Glutamatergic neuron (in vitro differentiated cells): ENCODE measurements around the gene CLEC19A. TPM values are rescaled to one million over a fixed set of nuclear protein-coding genes. Genes with fewer than 3 reads are reported as not detected.

ENCODE experiments used
- DNase-seq: peaks from one replicate; pipeline ENCODE4 v3.0.0; 2022
- H3K27ac Mint-ChIP-seq: one replicate; pipeline ENCODE4 v1.8.0; 2020; ENCODE audit warnings: mild to moderate bottlenecking, mixed read lengths, inconsistent platforms; ENCODE audit not compliant: unreplicated experiment
- H3K27me3 Mint-ChIP-seq: one replicate; pipeline ENCODE4 v1.8.0; 2020; ENCODE audit warnings: mild to moderate bottlenecking, moderate library complexity, mixed read lengths, inconsistent platforms; ENCODE audit not compliant: unreplicated experiment
- H3K36me3 Mint-ChIP-seq: one replicate; pipeline ENCODE4 v1.8.0; 2020; ENCODE audit warnings: mild to moderate bottlenecking, mixed read lengths, inconsistent platforms; ENCODE audit not compliant: unreplicated experiment
- H3K4me1 Mint-ChIP-seq: one replicate; pipeline ENCODE4 v1.8.0; 2020; ENCODE audit warnings: mild to moderate bottlenecking, low read depth, mixed read lengths, inconsistent platforms; ENCODE audit not compliant: unreplicated experiment
- H3K4me3 Mint-ChIP-seq: one replicate; pipeline ENCODE4 v1.8.0; 2020; ENCODE audit warnings: mild to moderate bottlenecking, mixed read lengths, inconsistent platforms; ENCODE audit not compliant: unreplicated experiment
- H3K9me3 Mint-ChIP-seq: one replicate; pipeline ENCODE4 v1.8.0; 2020; ENCODE audit warnings: mild to moderate bottlenecking, moderate library complexity, mixed read lengths, inconsistent platforms; ENCODE audit not compliant: unreplicated experiment
- CTCF ChIP-seq: fragments of 200-600 bp; sonication (generic); IDR thresholded peaks from one replicate; pipeline ENCODE4 v1.5.0; 2021; ENCODE audit not compliant: partially characterized antibody, unreplicated experiment
- total RNA-seq: library from RNA; stranded (reverse); fragmentation: NEBNext Ultra II Directional; extraction: Animal tissue kit (Norgen Biotek cat#: 25700); gene quantifications from one replicate; pipeline ENCODE4 v1.2.1, GENCODE V29; 2021; ENCODE audit not compliant: unreplicated experiment

CLEC19A gene
- total RNA-seq, 1 donor from 2014 or later: not detected

DNA sequence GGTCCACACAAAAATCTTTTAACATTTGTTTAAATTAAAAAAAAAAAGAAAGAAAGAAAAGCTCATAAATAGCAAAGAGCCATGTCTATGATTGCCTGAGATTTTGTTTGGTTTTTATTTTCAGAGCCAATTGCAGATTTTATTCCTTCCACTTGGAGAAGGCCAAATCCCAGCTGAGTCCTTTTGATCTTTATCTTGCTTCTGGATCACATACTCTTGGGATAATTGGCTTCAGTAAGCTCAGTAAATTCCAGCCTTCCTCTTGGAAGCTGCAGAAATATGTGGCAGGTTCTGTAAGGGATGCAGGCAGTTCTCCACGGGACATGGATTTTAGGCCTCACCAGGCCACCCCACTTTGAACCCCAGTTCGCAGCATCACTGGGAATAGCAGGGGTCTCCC lies 68.8 kb downstream of the CLEC19A start:
- H3K4me3 Mint-ChIP-seq: no peak overlapping the region
- H3K36me3 Mint-ChIP-seq: no peaks in the 10 kb centered on the region
- no peak for DNase-seq
- no peaks in the 10 kb centered on the region for H3K27me3 Mint-ChIP-seq
- no peak overlapping the region for H3K27ac Mint-ChIP-seq
- H3K9me3 Mint-ChIP-seq: no peaks in the 10 kb centered on the region
- H3K4me1 Mint-ChIP-seq: peaks cover 1% of the 10 kb centered on the region
- no peak for TF ChIP-seq CTCF

GRCh38 chr16:19356024-19356952 lies 70.8 kb downstream of the CLEC19A start:
- H3K9me3 Mint-ChIP-seq: no peaks in the 10 kb centered on the region
- TF ChIP-seq CTCF: no peak
- H3K27me3 Mint-ChIP-seq: no peaks in the 10 kb centered on the region
- H3K4me3 Mint-ChIP-seq: no peak overlapping the region
- H3K36me3 Mint-ChIP-seq: no peaks in the 10 kb centered on the region
- H3K4me1 Mint-ChIP-seq: no peaks in the 10 kb centered on the region
- no peak overlapping the region for H3K27ac Mint-ChIP-seq
- DNase-seq: no peak

GRCh38 chr16:19359556-19359955 lies 74.0 kb downstream of the CLEC19A start:
- H3K9me3 Mint-ChIP-seq: no peaks in the 10 kb centered on the region
- no peaks in the 10 kb centered on the region for H3K4me1 Mint-ChIP-seq
- no peaks in the 10 kb centered on the region for H3K36me3 Mint-ChIP-seq
- H3K4me3 Mint-ChIP-seq: no peak overlapping the region
- H3K27ac Mint-ChIP-seq: no peak overlapping the region
- H3K27me3 Mint-ChIP-seq: no peaks in the 10 kb centered on the region
- no peak for TF ChIP-seq CTCF
- no peak for DNase-seq

Other genes starting within 250 kb of the CLEC19A start
- 21.3 TPM for gene COQ7, start 218.1 kb upstream of the CLEC19A start, total RNA-seq
- gene ITPRIPL2, start 171.8 kb upstream of the CLEC19A start, total RNA-seq: 3.4 TPM
- 10.0 TPM for gene SYT17, start 117.5 kb upstream of the CLEC19A start, total RNA-seq
- gene TMC5, start 132.2 kb downstream of the CLEC19A start, total RNA-seq: not detected
- gene GDE1, start 236.4 kb downstream of the CLEC19A start, total RNA-seq: 32.9 TPM
- gene CCP110, start 238.2 kb downstream of the CLEC19A start, total RNA-seq: 19.7 TPM